HepG2 (cell line): ENCODE measurements around the gene CAPN9. TPM values are rescaled to one million over a fixed set of nuclear protein-coding genes. Genes with fewer than 3 reads are reported as not detected.
A peak's percentile ranks its signal among the peaks of the same experiment; 100 is the strongest.

Source experiments
- BORCS8-MEF2B ChIP-seq: sonication (generic); formaldehyde crosslinking; IDR thresholded peaks from 2 replicates; pipeline ENCODE4 v1.8.0; 2022; ENCODE audit warnings: mild to moderate bottlenecking, missing genetic modification reagents
- CEBPZ ChIP-seq: IDR thresholded peaks from 2 replicates; pipeline ENCODE4 v1.6.1; 2012; ENCODE audit warnings: low read length, improper control_type of control experiment
- DPF2 ChIP-seq: sonication (generic); formaldehyde crosslinking; IDR thresholded peaks from 2 replicates; pipeline ENCODE4 v1.4.0; 2020; ENCODE audit warnings: mild to moderate bottlenecking, low read depth, missing genetic modification reagents, borderline replicate concordance
- ELF3 ChIP-seq: IDR thresholded peaks from 2 replicates; pipeline ENCODE4 v1.6.1; 2016; ENCODE audit warnings: missing genetic modification reagents, missing compliant biosample characterization
- FLYWCH1 ChIP-seq: sonication (generic); formaldehyde crosslinking; IDR thresholded peaks from 2 replicates; pipeline ENCODE4 v1.8.1; 2023; ENCODE audit warnings: mild to moderate bottlenecking, missing genetic modification reagents
- KAT2B ChIP-seq: fragments of 150-350 bp; IDR thresholded peaks from 2 replicates; pipeline ENCODE4 v1.6.1; 2014; ENCODE audit warnings: low read depth, low read length, borderline replicate concordance
- KLF11 ChIP-seq: IDR thresholded peaks from 2 replicates; pipeline ENCODE4 v1.6.1; 2016; ENCODE audit warnings: missing compliant biosample characterization
- KLF13 ChIP-seq: sonication (generic); formaldehyde crosslinking; IDR thresholded peaks from 2 replicates; pipeline ENCODE4 v1.4.0; 2020; ENCODE audit warnings: mild to moderate bottlenecking, missing genetic modification reagents
- MBNL3 ChIP-seq: fragments of 250-450 bp; sonication (Bioruptor Pico); conservative IDR thresholded peaks from 2 replicates; pipeline ENCODE4 v1.8.0; 2022; ENCODE audit warnings: mild to moderate bottlenecking, inconsistent platforms
- NR2C2 ChIP-seq: sonication (generic); formaldehyde crosslinking; IDR thresholded peaks from 2 replicates; pipeline ENCODE4 v1.4.0; 2020; ENCODE audit warnings: missing genetic modification reagents, mild to moderate bottlenecking, moderate library complexity, borderline replicate concordance
- PHF5A ChIP-seq: IDR thresholded peaks from one replicate; pipeline ENCODE4 v1.6.1; 2018; ENCODE audit warnings: low read depth, missing genetic modification reagents; ENCODE audit not compliant: unreplicated experiment
- TCF12 ChIP-seq, 2 experiments: fragments of 450-650 bp in 1 of 2; sonication (generic) in 1 of 2; formaldehyde crosslinking in 1 of 2; IDR thresholded peaks; 2 replicates each; pipeline versions ENCODE4 v1.6.1 to v1.8.0; 2017 to 2022; ENCODE audit warnings: antibody characterized with exemption in 1 of 2, mild to moderate bottlenecking in 1 of 2, missing genetic modification reagents in 1 of 2, moderate library complexity in 1 of 2
- ZBTB1 ChIP-seq: sonication (generic); formaldehyde crosslinking; IDR thresholded peaks from 2 replicates; pipeline ENCODE4 v1.4.0; 2020; ENCODE audit warnings: missing genetic modification reagents, borderline replicate concordance
- ZC3H4 ChIP-seq: sonication (generic); formaldehyde crosslinking; IDR thresholded peaks from 2 replicates; pipeline ENCODE4 v1.4.0; 2020; ENCODE audit warnings: missing genetic modification reagents, borderline replicate concordance
- ZMYM3 ChIP-seq: sonication (generic); formaldehyde crosslinking; IDR thresholded peaks from 2 replicates; pipeline ENCODE4 v1.5.1; 2020; ENCODE audit warnings: mild to moderate bottlenecking, missing genetic modification reagents
- ZMYM4 ChIP-seq: sonication (generic); formaldehyde crosslinking; IDR thresholded peaks from 2 replicates; pipeline ENCODE4 v1.8.1; 2023; ENCODE audit warnings: mild to moderate bottlenecking, missing genetic modification reagents
- ZNF143 ChIP-seq: sonication (generic); formaldehyde crosslinking; IDR thresholded peaks from 2 replicates; pipeline ENCODE4 v1.4.0; 2020; ENCODE audit warnings: missing genetic modification reagents
- ZNF24 ChIP-seq: fragments of 450-650 bp; IDR thresholded peaks from 2 replicates; pipeline ENCODE4 v1.6.1; 2017; ENCODE audit warnings: antibody characterized with exemption, mild to moderate bottlenecking
- ZNF3 ChIP-seq: IDR thresholded peaks from 2 replicates; pipeline ENCODE4 v1.7.0; 2017; ENCODE audit warnings: inconsistent platforms
- ZNF496 ChIP-seq: sonication (generic); formaldehyde crosslinking; IDR thresholded peaks from 2 replicates; pipeline ENCODE4 v1.8.1; 2023; ENCODE audit warnings: mild to moderate bottlenecking, moderate library complexity, missing genetic modification reagents; ENCODE audit not compliant: insufficient replicate concordance
- ZNF709 ChIP-seq: sonication (generic); formaldehyde crosslinking; IDR thresholded peaks from 2 replicates; pipeline ENCODE4 v1.5.0; 2020; ENCODE audit warnings: mild to moderate bottlenecking, missing genetic modification reagents
- ZNF777 ChIP-seq: sonication (generic); formaldehyde crosslinking; IDR thresholded peaks from 2 replicates; pipeline ENCODE4 v1.4.0; 2020; ENCODE audit warnings: missing genetic modification reagents
- ZNF839 ChIP-seq: sonication (generic); formaldehyde crosslinking; IDR thresholded peaks from 2 replicates; pipeline ENCODE4 v1.4.0; 2020; ENCODE audit warnings: missing genetic modification reagents, mild to moderate bottlenecking, borderline replicate concordance
- ZSCAN9 ChIP-seq: IDR thresholded peaks from 2 replicates; pipeline ENCODE4 v1.6.1; 2016; ENCODE audit warnings: borderline replicate concordance
- polyA plus RNA-seq, 8 experiments: library from polyadenylated mRNA; depleted of rRNA in 3 of 8; stranded (reverse) in 7 of 8; unstranded in 1 of 8; fragments of >200 nt; fragmentation: Illumina TruSeq in 4 of 8; extraction: Trizol in 4 of 8; gene quantifications; 2 replicates each; pipeline versions ENCODE4 v1.2.1 to v1.2.3, GENCODE V29; 2011 to 2016; ENCODE audit warnings: low read depth in 4 of 8, missing spikeins in 1 of 8, mixed read lengths in 1 of 8; ENCODE audit not compliant: insufficient read depth in 1 of 8
- total RNA-seq, 5 experiments: library from RNA; depleted of rRNA; stranded (reverse); fragments of >200 nt; fragmentation: Illumina TruSeq; extraction: Trizol; gene quantifications; 2 replicates each; pipeline ENCODE4 v1.2.3, GENCODE V29; 2016; ENCODE audit warnings: low read depth in 1 of 5
- TF ChIP-seq, protein P1 (sequence below): sonication (generic); formaldehyde crosslinking; IDR thresholded peaks from 2 replicates; pipeline ENCODE4 v1.8.1; 2023; ENCODE audit warnings: mild to moderate bottlenecking, inconsistent platforms, moderate library complexity, missing genetic modification reagents, borderline replicate concordance
- TF ChIP-seq, protein P2 (sequence below): sonication (generic); formaldehyde crosslinking; IDR thresholded peaks from 2 replicates; pipeline ENCODE4 v1.9.0; 2021; ENCODE audit warnings: missing genetic modification reagents, borderline replicate concordance

Gene CAPN9
- total and polyA plus RNA-seq, 2 of the 13 experiments (the other 11 are each of a cell fraction or from before 2014, with no cell fraction given), result 0.04 to 0.31 TPM

- TF ChIP-seq TCF12 (IDR thresholded peaks at IDR 0.05) (no peak), TCF12 (CRISPR knock-in tag; IDR thresholded peaks at IDR 0.05) (no peak), ZNF24 (no peak), CEBPZ (no peak), ZBTB1 (no peak), KAT2B (no peak), ZMYM3 (CRISPR knock-in tag) (0 out of 2 replicates have a peak, but pooled peaks have one; percentile 22), MBNL3 (CRISPR knock-in tag) (no peak), DPF2 (0 out of 2 replicates have a peak, but pooled peaks have one; percentile 35), ZNF3 (CRISPR knock-in tag) (no peak), ZNF777 (CRISPR knock-in tag) (no peak), KLF13 (no peak), BORCS8-MEF2B (CRISPR knock-in tag) (no peak), ELF3 (CRISPR knock-in tag) (peak; percentile 52), ZC3H4 (CRISPR knock-in tag) (no peak), FLYWCH1 (no peak), ZNF143 (CRISPR knock-in tag) (no peak), ZNF839 (CRISPR knock-in tag) (no peak), NR2C2 (CRISPR knock-in tag) (peak; percentile 56; the same call in 1 of the 2 replicates), ZMYM4 (peak; percentile 76), ZNF709 (CRISPR knock-in tag) (no peak), ZSCAN9 (peak; percentile 52; the same call in 1 of the 2 replicates), ZNF496 (CRISPR knock-in tag) (no peak), PHF5A (CRISPR knock-in tag) (no peak), KLF11 (CRISPR knock-in tag) (0 out of 2 replicates have a peak, but pooled peaks have one; percentile 55)
- TF ChIP-seq, protein P1, sequence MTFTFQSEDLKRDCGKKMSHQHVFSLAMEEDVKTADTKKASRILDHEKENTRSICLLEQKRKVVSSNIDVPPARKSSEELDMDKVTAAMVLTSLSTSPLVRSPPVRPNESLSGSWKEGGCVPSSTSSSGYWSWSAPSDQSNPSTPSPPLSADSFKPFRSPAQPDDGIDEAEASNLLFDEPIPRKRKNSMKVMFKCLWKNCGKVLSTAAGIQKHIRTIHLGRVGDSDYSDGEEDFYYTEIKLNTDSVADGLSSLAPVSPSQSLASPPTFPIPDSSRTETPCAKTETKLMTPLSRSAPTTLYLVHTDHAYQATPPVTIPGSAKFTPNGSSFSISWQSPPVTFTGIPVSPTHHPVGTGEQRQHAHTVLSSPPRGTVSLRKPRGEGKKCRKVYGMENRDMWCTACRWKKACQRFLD (CRISPR knock-in tag), result no peak
- TF ChIP-seq, protein P2, sequence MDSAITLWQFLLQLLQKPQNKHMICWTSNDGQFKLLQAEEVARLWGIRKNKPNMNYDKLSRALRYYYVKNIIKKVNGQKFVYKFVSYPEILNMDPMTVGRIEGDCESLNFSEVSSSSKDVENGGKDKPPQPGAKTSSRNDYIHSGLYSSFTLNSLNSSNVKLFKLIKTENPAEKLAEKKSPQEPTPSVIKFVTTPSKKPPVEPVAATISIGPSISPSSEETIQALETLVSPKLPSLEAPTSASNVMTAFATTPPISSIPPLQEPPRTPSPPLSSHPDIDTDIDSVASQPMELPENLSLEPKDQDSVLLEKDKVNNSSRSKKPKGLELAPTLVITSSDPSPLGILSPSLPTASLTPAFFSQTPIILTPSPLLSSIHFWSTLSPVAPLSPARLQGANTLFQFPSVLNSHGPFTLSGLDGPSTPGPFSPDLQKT (CRISPR knock-in tag), result no peak
These were observed 21.8 kb upstream of the CAPN9 start (continued) for GRCh38 chr1:230725256-230726012.
